GM12872 (cell line): ENCODE data around the gene COG6.

ENCODE experiments used
- TF ChIP-seq, protein P1 (sequence below): IDR thresholded peaks from 3 replicates; pipeline ENCODE4 v1.5.1; 2011; ENCODE audit warnings: low read depth, mild to moderate bottlenecking, low read length, moderate library complexity; ENCODE audit not compliant: insufficient read depth

The COG6 gene

DNA sequence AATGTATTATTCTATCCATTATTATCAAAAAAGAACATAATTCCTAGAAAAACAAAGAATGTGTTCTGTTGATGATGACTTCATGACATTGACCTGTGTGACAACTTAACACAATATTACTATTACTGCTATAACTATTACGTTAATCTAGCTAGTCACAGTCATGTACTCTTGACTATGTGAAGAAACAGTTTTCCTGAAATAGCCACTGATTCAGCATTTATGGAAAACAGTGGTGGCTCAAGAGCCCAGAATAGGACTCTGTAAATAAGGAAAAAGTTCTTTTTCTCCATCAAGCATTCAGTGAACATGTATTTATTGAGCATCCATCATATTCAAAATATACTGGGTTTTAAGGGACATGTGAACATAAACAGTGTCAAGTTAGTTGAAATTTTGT is 93.5 kb downstream of the COG6 start:
- TF ChIP-seq, protein P1, sequence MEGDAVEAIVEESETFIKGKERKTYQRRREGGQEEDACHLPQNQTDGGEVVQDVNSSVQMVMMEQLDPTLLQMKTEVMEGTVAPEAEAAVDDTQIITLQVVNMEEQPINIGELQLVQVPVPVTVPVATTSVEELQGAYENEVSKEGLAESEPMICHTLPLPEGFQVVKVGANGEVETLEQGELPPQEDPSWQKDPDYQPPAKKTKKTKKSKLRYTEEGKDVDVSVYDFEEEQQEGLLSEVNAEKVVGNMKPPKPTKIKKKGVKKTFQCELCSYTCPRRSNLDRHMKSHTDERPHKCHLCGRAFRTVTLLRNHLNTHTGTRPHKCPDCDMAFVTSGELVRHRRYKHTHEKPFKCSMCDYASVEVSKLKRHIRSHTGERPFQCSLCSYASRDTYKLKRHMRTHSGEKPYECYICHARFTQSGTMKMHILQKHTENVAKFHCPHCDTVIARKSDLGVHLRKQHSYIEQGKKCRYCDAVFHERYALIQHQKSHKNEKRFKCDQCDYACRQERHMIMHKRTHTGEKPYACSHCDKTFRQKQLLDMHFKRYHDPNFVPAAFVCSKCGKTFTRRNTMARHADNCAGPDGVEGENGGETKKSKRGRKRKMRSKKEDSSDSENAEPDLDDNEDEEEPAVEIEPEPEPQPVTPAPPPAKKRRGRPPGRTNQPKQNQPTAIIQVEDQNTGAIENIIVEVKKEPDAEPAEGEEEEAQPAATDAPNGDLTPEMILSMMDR = no peak

DNA sequence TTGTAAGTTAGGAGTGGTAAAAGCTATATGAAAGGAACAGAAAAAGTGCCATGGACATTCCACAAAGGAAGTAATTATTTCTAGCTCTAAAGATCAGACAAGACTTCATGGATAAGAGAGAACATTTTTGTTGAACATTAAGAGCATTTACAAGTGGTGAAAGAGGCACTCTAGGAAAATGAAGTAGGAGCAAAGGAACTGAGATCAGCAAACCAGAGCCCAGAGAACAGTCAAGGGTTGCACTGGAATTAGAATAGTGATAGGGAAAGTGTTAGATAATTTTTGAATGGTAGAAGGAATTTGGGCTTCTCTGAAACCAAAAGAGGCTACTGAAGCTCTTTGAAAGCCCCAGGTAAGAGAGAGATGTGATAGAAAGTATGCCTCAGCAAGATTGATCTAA is 94.1 kb downstream of the COG6 start:
- TF ChIP-seq, protein P1 = no peak

DNA sequence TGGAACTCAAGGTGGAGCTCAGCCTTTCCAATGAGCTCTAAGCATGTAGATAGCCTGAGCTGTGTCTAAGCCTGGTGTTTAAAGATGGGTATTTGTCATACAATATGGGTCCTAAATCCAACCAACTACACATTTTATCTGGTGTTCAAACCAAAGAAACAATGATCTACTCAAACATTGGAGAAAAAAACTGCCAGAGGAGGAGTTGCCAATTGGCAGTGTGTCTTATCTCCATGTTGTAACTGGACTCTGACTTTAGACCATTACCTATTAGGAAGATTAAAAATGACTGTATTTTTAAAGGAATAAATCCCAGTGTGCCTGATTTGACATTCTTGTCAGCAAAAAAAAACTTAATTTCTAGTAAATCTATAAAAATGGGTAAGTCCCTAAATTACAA is 96.3 kb downstream of the COG6 start:
- TF ChIP-seq, protein P1 = no peak

DNA sequence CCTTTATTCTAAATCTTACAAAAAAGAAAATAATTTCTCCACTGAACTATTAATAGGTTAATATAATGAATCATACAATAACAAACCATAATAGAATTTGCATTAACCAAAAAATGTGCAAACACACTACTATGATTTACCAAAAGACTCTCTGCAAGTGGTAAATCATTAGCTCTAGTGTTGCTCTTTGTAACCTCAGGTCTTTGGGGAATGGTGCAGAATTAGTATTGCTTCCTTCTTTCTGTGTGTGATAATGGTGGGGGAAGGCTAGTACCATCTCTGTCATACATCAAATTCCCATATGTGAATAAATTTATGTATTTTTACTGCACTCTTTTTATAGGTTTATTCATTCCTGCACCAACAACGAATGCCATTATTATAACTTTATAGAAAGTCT is 105.1 kb downstream of the COG6 start:
- TF ChIP-seq, protein P1 = no peak

DNA sequence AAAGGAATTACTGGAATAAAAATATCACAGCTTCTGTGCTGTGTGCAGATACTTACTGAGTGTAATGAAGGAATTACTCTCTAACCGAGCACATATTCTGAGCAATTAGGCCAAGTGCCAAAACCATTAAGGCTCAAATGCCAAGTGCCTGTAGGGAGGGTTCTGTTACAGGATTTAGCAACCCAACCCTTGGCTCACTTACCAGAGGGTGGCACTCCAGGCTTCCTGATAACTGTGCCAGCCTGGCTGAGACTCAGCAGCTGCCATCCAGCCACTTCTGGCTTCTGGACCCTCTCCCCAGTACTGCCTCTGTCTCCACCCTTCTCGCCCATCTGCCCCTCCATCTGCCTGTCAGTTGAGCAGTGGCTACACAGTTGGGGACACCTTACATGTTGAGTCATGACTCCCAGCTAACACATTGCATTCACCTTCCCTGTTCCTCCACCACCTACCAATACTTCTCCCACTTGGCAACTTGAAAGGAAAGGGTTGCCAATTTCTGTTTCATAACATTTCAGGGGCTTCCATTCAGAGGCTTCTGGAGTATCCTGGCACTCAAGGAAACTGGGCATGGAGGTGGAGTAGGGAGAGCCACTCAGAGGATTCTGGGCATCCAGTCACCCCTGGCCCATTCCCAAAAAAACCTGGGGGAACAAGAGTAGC is 110.5 kb downstream of the COG6 start:
- TF ChIP-seq, protein P1 = peak; percentile 40; the same call in 2 of the 3 replicates

DNA sequence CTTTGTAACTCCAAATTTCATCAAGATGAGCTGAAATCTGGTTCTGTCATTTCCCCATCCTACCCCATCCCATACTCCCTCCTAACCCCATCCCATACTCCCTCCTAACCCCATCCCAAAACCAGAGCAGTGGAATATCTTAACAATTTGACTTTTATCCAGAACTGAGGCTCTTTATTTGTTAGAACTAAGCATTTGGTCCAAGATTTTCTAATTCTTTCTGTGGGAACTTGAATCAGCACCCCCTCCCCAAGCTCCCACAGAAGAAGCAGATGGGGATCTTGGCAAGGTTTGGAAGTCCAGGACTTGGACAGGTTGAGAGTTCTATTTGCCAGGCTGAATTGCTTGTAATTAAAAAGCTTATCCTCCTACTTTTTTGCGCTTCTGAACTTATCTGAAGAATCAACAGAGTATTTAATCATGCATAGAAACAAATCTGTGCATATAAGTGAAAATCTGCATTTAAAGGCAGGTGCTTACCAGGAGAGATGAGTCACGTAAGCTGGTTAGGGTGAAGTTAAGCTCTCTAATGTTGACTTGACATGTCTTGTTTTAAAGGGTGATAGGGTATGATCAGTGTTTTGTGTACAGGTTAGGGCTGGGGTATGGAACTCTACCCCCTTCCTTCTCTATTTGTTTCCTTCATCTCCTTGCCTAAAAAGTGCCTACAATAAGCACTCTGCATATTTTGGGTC is 111.1 kb downstream of the COG6 start:
- TF ChIP-seq, protein P1 = no peak

DNA sequence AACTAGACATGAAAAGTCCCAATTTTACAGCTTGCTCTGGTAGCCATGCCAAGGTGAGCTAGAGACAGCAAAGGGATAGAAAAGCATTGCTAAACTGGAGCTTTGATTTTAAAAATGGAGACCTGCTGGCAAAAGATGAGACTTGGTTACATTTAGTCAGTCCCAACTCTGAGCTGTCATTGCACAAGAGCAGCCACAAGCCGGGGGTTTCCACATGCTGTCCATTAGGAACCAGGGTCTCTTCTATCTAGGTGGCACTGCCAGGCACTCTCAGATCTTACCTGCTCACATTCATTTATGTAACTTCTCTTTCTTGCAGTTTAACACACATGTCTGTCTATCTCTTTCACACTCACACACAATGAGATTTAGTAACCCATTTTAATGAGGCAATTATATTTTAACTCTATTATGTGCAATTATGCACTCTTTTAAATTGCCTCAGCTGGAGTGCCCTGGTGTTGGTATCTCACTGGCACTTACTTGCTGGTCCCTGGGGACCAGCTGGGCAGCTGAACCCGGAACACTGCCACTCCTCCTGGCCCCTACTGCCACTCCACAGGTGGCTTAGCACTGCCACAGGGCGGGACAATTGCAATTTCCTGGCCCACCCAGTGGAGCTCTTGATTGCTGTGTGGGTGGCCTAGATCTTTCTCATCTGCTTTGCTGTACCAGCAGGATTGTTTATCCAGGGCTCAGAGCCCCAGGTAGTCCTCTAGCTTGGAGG is 112.5 kb downstream of the COG6 start:
- TF ChIP-seq, protein P1 = no peak
